ENCODE data around the gene VWA1. TPM values are rescaled to one million over a fixed set of nuclear protein-coding genes. Genes with fewer than 3 reads are reported as not detected.
"Not testable (repeated sequence)": the region's sequence is repeated elsewhere in the genome, so short reads cannot be mapped to it uniquely, and the experiment has no call there.

VWA1 gene
- total and polyA plus RNA-seq, 10 of the 15 experiments (the other 5 are each of a cell fraction or from before 2014, with no cell fraction given), result 0.02 to 1.7 (median 0.32) TPM; not detected in 2

- intact Hi-C loops (cut with micrococcal nuclease; ENCODE audit: unreplicated experiment) (no loop called here), in situ Hi-C loops (cut with MboI) (no loop called here)
- CTCF ChIA-PET, result no interaction called here
- H3K4me1 ChIP-seq (ENCODE audit: control insufficient read depth, insufficient read depth, low read length), result no peaks in the 10 kb centered on the region
- no peaks in the 10 kb centered on the region for H3K9me3 ChIP-seq (replicated peaks; ENCODE audit: control insufficient read depth, insufficient read depth, low read length)
- TF ChIP-seq CBX3 (IDR thresholded peaks at IDR 0.05; ENCODE audit: borderline replicate concordance, low read depth), result no peak
- no peak for TF ChIP-seq TCF7 (IDR thresholded peaks at IDR 0.05; ENCODE audit: borderline replicate concordance)
- TF ChIP-seq TCF3 (IDR thresholded peaks at IDR 0.05; ENCODE audit: borderline replicate concordance, insufficient read depth, low read depth, low read length), result 0 out of 2 replicates have a peak, but pooled peaks have one; percentile 25
- TF ChIP-seq MEF2A (IDR thresholded peaks at IDR 0.05; ENCODE audit: insufficient read depth, low read depth, low read length), result no peak
- TF ChIP-seq POLR2A (IDR thresholded peaks at IDR 0.05; ENCODE audit: low read depth, low read length), result 0 out of 2 replicates have a peak, but pooled peaks have one; percentile 55
- TF ChIP-seq EZH2 (IDR thresholded peaks at IDR 0.05; ENCODE audit: borderline replicate concordance, control insufficient read depth, low read depth, low read length), result no peak
- TF ChIP-seq BCL3 (IDR thresholded peaks at IDR 0.05; ENCODE audit: borderline replicate concordance, insufficient read depth, low read depth, low read length, poor library complexity, severe bottlenecking), result peak; percentile 90
- TF ChIP-seq SPI1 (IDR thresholded peaks at IDR 0.05; ENCODE audit: borderline replicate concordance, insufficient read depth, low read depth, low read length), result no peak
- no peak for TF ChIP-seq PML (IDR thresholded peaks at IDR 0.05; ENCODE audit: low read length)
- TF ChIP-seq RUNX3 (IDR thresholded peaks at IDR 0.05; ENCODE audit: low read length), result no peak
- no peak for TF ChIP-seq RELA (IDR thresholded peaks at IDR 0.05; ENCODE audit: borderline replicate concordance, partially characterized antibody)
- RAD21 ChIA-PET (ENCODE audit: unreplicated experiment), result no interaction called here
- H2AFZ ChIP-seq (ENCODE audit: control insufficient read depth, low read depth, low read length), result no peak overlapping the region
- ATAC-seq (no peak), DNase-seq (ENCODE audit: low read depth, low spot score) (no peak), FAIRE-seq (no peak)
- SMC1A ChIA-PET (ENCODE audit: uncharacterized antibody, unreplicated experiment), result no interaction called here
- H3K36me3 ChIP-seq (ENCODE audit: control insufficient read depth in 2 of 2, insufficient read depth in 2 of 2, low read length in 1 of 2), result peaks cover 7 to 29% of the 10 kb centered on the region in 2 experiments; a peak in 3 of 4 replicates
- no peak overlapping the region for H3K4me2 ChIP-seq (ENCODE audit: control insufficient read depth, insufficient read depth)
- no peaks in the 10 kb centered on the region for H4K20me1 ChIP-seq (ENCODE audit: control insufficient read depth, insufficient read depth)
- H3K9ac ChIP-seq (ENCODE audit: control insufficient read depth, insufficient read depth, low read length), result no peak overlapping the region
- H3K27ac ChIP-seq (ENCODE audit: control insufficient read depth, insufficient read depth), result no peak overlapping the region
- H3K4me3 ChIP-seq, result no peak overlapping the region
- BruUV-seq (replicated peaks), result no TSS peak
- 95% methylated on average over 37 of the region's 42 CpGs for WGBS (ENCODE audit: insufficient coverage, insufficient replicate concordance, low lambda C conversion rate, missing lambda C conversion rate)
- H3K27me3 ChIP-seq (replicated peaks in 1 of 2; ENCODE audit: control insufficient read depth in 2 of 2, insufficient read depth in 2 of 2, low read length in 1 of 2), result no peaks in the 10 kb centered on the region
- H3K79me2 ChIP-seq (ENCODE audit: control insufficient read depth, insufficient read depth, low read length), result no peaks in the 10 kb centered on the region; the same call in none of the 2 replicates
- POLR2A ChIA-PET, result no interaction called here
Measured at GRCh38 chr1:1479547-1480487, 44.3 kb downstream of the VWA1 start.

DNA sequence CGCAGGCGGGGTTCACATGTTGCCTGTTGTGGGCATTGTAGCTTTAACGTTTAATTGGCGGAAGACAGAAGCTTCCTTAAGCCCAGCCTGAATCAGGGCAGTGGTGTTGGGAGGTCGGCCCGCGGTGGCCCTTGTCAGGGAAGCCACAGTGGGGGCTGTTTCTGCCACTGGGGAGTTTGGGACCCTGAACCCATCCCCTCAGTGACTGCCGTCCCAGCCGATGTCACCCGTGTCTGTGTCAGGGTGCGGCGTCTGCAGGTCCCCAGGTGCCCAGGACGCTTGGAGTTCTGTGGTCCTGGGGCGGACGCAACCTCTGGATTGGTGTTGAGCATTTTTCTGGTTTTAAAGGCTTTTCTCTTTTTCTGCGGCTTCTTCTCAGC lies 45.0 kb downstream of the VWA1 start:
- H3K4me3 ChIP-seq; FAIRE-seq; SMC1A ChIA-PET (ENCODE audit: uncharacterized antibody, unreplicated experiment); ATAC-seq; H3K4me1 ChIP-seq (ENCODE audit: control insufficient read depth, insufficient read depth, low read length); H3K9me3 ChIP-seq (replicated peaks; ENCODE audit: control insufficient read depth, insufficient read depth, low read length); H3K79me2 ChIP-seq (ENCODE audit: control insufficient read depth, insufficient read depth, low read length); BruUV-seq (replicated peaks); DNase-seq (ENCODE audit: low read depth, low spot score); H3K27me3 ChIP-seq (replicated peaks in 1 of 2; ENCODE audit: control insufficient read depth in 2 of 2, insufficient read depth in 2 of 2, low read length in 1 of 2); RAD21 ChIA-PET (ENCODE audit: unreplicated experiment); H3K4me2 ChIP-seq (ENCODE audit: control insufficient read depth, insufficient read depth); CTCF ChIA-PET; POLR2A ChIA-PET; H3K27ac ChIP-seq (ENCODE audit: control insufficient read depth, insufficient read depth); in situ Hi-C loops (cut with MboI); intact Hi-C loops (cut with micrococcal nuclease; ENCODE audit: unreplicated experiment); H2AFZ ChIP-seq (ENCODE audit: control insufficient read depth, low read depth, low read length); H3K9ac ChIP-seq (ENCODE audit: control insufficient read depth, insufficient read depth, low read length); H4K20me1 ChIP-seq (ENCODE audit: control insufficient read depth, insufficient read depth): not testable (repeated sequence)
- 98% methylated on average over 16 of the region's 16 CpGs for WGBS (ENCODE audit: insufficient coverage, insufficient replicate concordance, low lambda C conversion rate, missing lambda C conversion rate)
- H3K36me3 ChIP-seq (ENCODE audit: control insufficient read depth in 2 of 2, insufficient read depth in 2 of 2, low read length in 1 of 2), result peaks cover 7 to 29% of the 10 kb centered on the region in 2 experiments; a peak in 3 of 4 replicates
